ENCODE data around the gene MEA1. TPM values are rescaled to one million over a fixed set of nuclear protein-coding genes. Genes with fewer than 3 reads are reported as not detected.

Gene MEA1
- total RNA-seq, 1 experiment from 2014 or later, result 77.6 TPM

DNA sequence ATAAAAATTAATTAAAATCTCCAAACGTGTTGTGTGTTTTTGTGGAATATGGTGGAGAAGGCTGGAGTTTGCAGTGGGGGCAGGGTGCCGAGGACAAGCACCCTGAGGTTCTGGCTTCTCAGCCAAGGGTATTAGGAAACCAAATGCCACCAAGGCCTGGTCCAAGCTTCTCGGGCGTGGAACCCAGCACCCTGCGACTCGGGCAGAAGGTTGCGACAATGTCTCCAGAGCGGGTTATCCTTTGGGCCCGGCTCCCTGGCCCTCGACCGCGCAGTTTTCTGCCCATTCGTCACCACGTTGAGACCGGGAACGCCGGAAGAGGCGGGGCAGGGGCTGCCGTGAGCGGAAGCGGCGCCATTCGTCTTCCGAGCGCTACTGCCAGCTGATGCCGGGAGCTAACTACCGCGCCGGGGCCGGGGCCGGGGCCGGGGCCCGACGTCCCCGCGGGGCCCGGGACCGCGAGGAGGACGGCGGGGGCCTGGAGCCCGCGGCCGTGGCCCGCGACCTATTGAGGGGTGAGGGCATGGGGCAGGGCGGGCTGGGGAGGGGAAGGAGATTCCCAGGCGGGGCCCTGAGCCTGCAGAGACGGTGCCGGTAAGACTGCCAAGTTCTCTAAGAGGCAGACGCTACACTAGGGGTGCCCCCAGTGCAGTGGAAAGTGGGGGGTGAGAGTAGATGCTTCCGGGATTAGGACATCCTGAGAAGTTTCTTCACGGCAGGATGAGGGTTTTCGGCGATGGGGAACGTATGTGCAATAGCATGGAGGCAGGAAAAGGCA lies 7.7 kb upstream of the MEA1 start, which contains the start of gene RRP36:
RRP36 (plus strand) TSS at position 354 of the 778 bp plus-strand sequence; CDS start at position 386, 32 bp downstream.
- Histone ChIP-seq H3K9me3 (ENCODE audit: insufficient read depth, low read depth) (no peaks in the 10 kb centered on the region), H3K79me2 (ENCODE audit: low read depth) (peaks cover 41% of the 10 kb centered on the region), H3K9me2 (ENCODE audit: insufficient read depth) (no peaks in the 10 kb centered on the region), H3K27ac (peak within 1 kb of the TSS; percentile 46), H2AFZ (peak within 1 kb of the TSS; percentile 83), H3K4me2 (peak within 1 kb of the TSS; percentile 88), H3K4me1 (replicated peaks; ENCODE audit: insufficient read depth) (0 out of 2 replicates have a peak, but pooled peaks cover 10% of the 10 kb centered on the region), H3K36me3 (ENCODE audit: low read depth) (peaks cover 31% of the 10 kb centered on the region), H3K4me3 (peak within 1 kb of the TSS; percentile 79), H3K27me3 (ENCODE audit: insufficient read depth, low read depth) (no peaks in the 10 kb centered on the region), H3F3A (ENCODE audit: insufficient read depth, low read depth) (peaks cover 30% of the 10 kb centered on the region; the same call in 1 of the 2 replicates), H4K20me1 (ENCODE audit: insufficient read depth) (peaks cover 3% of the 10 kb centered on the region)
- ChIA-PET POLR2A (ENCODE audit: unreplicated experiment) (interaction anchor here (0.6 to 0.8 kb wide), 4 partner anchors 62 to 1298 kb away, joined by 3 to 6 read pairs (median 4); partner anchors contain the start of gene CNPY3), CTCF (no interaction called here)
- BruUV-seq (replicated peaks), result TSS peak; percentile 78
- peak; percentile 62 to 66 for DNase-seq
- intact Hi-C loops (cut with micrococcal nuclease; ENCODE audit: unreplicated experiment), result no loop called here
- TF ChIP-seq, protein P1, sequence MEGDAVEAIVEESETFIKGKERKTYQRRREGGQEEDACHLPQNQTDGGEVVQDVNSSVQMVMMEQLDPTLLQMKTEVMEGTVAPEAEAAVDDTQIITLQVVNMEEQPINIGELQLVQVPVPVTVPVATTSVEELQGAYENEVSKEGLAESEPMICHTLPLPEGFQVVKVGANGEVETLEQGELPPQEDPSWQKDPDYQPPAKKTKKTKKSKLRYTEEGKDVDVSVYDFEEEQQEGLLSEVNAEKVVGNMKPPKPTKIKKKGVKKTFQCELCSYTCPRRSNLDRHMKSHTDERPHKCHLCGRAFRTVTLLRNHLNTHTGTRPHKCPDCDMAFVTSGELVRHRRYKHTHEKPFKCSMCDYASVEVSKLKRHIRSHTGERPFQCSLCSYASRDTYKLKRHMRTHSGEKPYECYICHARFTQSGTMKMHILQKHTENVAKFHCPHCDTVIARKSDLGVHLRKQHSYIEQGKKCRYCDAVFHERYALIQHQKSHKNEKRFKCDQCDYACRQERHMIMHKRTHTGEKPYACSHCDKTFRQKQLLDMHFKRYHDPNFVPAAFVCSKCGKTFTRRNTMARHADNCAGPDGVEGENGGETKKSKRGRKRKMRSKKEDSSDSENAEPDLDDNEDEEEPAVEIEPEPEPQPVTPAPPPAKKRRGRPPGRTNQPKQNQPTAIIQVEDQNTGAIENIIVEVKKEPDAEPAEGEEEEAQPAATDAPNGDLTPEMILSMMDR (conservative IDR thresholded peaks at IDR 0.05), result no peak
- no peak for TF ChIP-seq EZH2 (IDR thresholded peaks at IDR 0.05; ENCODE audit: low read depth)

DNA sequence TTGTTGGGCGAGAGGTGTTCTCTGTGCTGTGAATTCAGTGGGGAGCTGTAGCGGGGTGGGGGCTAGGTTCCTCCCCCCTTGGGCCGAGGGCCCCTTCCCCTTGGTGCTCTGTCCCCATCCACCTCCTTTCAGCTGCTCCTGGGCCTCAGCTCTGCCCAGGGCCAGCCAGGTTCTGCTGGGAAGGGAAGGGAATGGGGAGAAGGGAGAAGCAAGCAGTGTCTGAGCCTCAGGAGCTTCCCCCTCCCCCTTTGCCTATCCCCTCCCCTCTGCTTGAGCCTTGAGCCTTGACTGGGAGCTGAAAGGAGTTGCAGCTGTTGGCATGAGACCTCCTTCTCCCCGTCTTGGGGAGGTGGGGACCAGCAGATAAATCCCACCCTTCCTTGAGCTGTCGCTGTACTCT lies 7.1 kb upstream of the MEA1 start:
- Histone ChIP-seq H3K27ac (peak overlapping the region; percentile 46), H3K79me2 (ENCODE audit: low read depth) (peaks cover 47% of the 10 kb centered on the region), H3K36me3 (ENCODE audit: low read depth) (peaks cover 24% of the 10 kb centered on the region), H3K9me3 (ENCODE audit: insufficient read depth, low read depth) (no peaks in the 10 kb centered on the region), H3K4me2 (peak overlapping the region; percentile 88), H2AFZ (peak overlapping the region; percentile 83; the same call in 1 of the 2 replicates), H3K4me1 (replicated peaks; ENCODE audit: insufficient read depth) (0 out of 2 replicates have a peak, but pooled peaks cover 10% of the 10 kb centered on the region), H4K20me1 (ENCODE audit: insufficient read depth) (peaks cover 3% of the 10 kb centered on the region), H3K4me3 (peak overlapping the region; percentile 79; the same call in 1 of the 2 replicates), H3K27me3 (ENCODE audit: insufficient read depth, low read depth) (no peaks in the 10 kb centered on the region), H3K9me2 (ENCODE audit: insufficient read depth) (no peaks in the 10 kb centered on the region), H3F3A (ENCODE audit: insufficient read depth, low read depth) (peaks cover 30% of the 10 kb centered on the region; the same call in 1 of the 2 replicates)
- no TSS peak for BruUV-seq (replicated peaks)
- CTCF ChIA-PET, result no interaction called here
- TF ChIP-seq, protein P1 (conservative IDR thresholded peaks at IDR 0.05), result no peak
- TF ChIP-seq EZH2 (IDR thresholded peaks at IDR 0.05; ENCODE audit: low read depth), result no peak
- POLR2A ChIA-PET (ENCODE audit: unreplicated experiment), result interaction anchor here (0.6 to 0.8 kb wide), 3 partner anchors 61 to 1298 kb away, joined by 3 to 6 read pairs (median 4); partner anchors contain the start of gene CNPY3
- DNase-seq, result no peak
- intact Hi-C loops (cut with micrococcal nuclease; ENCODE audit: unreplicated experiment), result no loop called here

DNA sequence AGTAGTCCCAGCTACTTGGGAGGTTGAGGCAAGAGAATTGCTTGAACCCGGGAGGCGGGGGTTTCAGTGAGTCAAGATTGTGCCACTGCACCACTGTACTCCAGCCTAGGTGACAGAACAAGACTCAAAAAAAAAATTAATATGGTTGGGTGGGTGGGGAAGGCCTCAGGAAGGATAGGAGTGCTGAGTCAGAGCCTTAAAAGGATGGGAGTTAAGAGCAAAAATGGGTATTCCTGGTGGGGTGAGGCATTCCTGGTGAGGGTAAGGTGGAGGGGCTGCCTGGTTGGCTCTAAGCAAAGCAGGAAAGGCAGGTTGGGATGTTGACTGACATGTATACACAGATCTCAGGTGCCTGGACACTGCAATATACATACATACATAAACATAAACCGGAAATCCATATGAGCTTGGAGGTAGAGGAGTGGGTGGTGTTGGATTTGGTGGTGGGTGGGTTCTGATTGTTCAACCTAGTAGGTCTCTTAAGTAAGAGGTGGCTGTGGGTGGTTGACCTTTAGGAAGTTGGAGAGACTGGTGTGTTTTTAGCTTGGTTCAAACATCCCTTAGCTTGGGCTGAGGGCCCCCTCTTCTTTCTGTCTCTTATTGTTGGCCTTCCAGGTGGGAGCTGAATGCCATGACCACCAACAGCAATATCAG lies 6.4 kb upstream of the MEA1 start:
- Histone ChIP-seq H3K79me2 (ENCODE audit: low read depth) (peaks cover 53% of the 10 kb centered on the region), H3K27ac (no peak overlapping the region), H4K20me1 (ENCODE audit: insufficient read depth) (peaks cover 3% of the 10 kb centered on the region), H3K4me2 (no peak overlapping the region), H3K9me3 (ENCODE audit: insufficient read depth, low read depth) (no peaks in the 10 kb centered on the region), H3K4me3 (no peak overlapping the region), H3K4me1 (replicated peaks; ENCODE audit: insufficient read depth) (peaks cover 12% of the 10 kb centered on the region; the same call in 1 of the 2 replicates), H2AFZ (no peak overlapping the region), H3F3A (ENCODE audit: insufficient read depth, low read depth) (peaks cover 30% of the 10 kb centered on the region; the same call in 1 of the 2 replicates), H3K9me2 (ENCODE audit: insufficient read depth) (no peaks in the 10 kb centered on the region), H3K27me3 (ENCODE audit: insufficient read depth, low read depth) (no peaks in the 10 kb centered on the region), H3K36me3 (ENCODE audit: low read depth) (peaks cover 22% of the 10 kb centered on the region)
- no peak for DNase-seq
- no TSS peak for BruUV-seq (replicated peaks)
- ChIA-PET POLR2A (ENCODE audit: unreplicated experiment) (interaction anchor here (0.8 kb wide), 1 partner anchor 91 kb away, joined by 4 read pairs; the partner anchor contains the start of gene CNPY3), CTCF (no interaction called here)
- intact Hi-C loops (cut with micrococcal nuclease; ENCODE audit: unreplicated experiment), result no loop called here
- no peak for TF ChIP-seq EZH2 (IDR thresholded peaks at IDR 0.05; ENCODE audit: low read depth)

All from PC-9 (cell line).